Thyroid gland (tissue), 4 donors: Measurements from ENCODE around the gene EFHD2.

ENCODE experiments used
- CTCF ChIP-seq, 6 experiments: fragments of 200-600 bp in 3 of 6; fragments of 450-650 bp in 3 of 6; sonication (generic) in 3 of 6; IDR thresholded peaks; one replicate each; pipeline ENCODE4 v1.5.1; 2016 to 2019; ENCODE audit warnings: antibody characterized with exemption in 6 of 6, mild to moderate bottlenecking in 2 of 6, inconsistent platforms in 1 of 6, moderate library complexity in 1 of 6
- POLR2A ChIP-seq, 2 donors: fragments of 450-650 bp; IDR thresholded peaks; one replicate each; pipeline ENCODE4 v1.6.1; 2017; ENCODE audit warnings: antibody characterized with exemption in 2 of 2, mild to moderate bottlenecking in 2 of 2, moderate library complexity in 1 of 2

GRCh38 chr1:15422871-15423270 lies 13.2 kb downstream of the EFHD2 start:
- TF ChIP-seq CTCF (IDR thresholded peaks at IDR 0.05) (no peak), POLR2A (IDR thresholded peaks at IDR 0.05) (no peak)
